GM21717 (cell line): ENCODE data around the gene PIMREG.

ENCODE experiments used
- ATAC-seq: cut with Tn5 transposase; IDR thresholded peaks from one replicate; pipeline ENCODE4 v1.9.1; 2021; ENCODE audit warnings: mild to moderate bottlenecking, moderate library complexity; ENCODE audit not compliant: unreplicated experiment

PIMREG gene, protein sequence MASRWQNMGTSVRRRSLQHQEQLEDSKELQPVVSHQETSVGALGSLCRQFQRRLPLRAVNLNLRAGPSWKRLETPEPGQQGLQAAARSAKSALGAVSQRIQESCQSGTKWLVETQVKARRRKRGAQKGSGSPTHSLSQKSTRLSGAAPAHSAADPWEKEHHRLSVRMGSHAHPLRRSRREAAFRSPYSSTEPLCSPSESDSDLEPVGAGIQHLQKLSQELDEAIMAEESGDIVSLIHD

DNA sequence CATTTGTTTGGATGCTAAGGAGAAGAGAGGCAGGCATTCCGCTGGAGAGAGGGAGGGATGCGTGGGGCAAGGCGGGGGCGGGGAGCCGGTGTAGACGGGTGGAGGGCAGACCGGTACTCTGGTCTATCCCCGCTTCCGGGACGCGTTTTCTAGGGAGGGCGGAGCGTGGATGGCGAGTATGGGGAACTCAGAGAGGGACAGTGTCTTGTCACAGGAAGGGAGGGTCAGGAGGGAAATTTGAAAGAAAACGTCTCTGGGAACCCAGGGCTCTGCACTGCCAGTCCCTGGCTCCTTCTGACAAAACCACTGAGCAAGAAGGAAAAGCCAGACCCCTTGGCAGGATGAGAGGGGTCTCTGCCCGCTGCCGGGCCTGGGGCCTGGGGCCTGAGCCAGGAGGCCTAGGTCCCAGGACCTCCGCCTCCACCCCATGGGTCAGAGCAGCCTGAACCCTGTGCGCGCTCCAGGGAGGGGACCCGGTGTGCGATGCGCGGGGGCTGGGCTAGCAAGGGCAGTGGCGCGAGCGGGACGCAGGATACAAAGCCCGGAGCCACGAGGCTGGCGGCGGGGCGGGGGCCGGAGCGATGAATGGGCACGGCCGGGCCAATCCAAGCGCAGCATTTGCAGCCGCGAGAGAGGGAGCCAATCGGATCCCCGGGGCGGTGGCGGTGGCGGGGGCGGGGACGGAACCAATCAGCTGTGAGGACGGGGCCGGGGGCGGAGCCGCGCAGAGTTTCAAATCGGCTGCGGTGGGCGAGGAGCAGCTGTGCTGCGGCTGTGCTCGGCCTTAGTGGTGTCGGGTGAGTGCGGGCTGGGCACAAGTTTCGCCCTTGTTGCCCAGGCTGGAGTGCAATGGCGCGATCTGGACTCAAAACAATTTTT is at the start of gene PIMREG:
Gene PIMREG (plus strand): TSS at position 764 of the 879 bp plus-strand sequence. CDS start 656 bp downstream, outside the sequence.
- peak; percentile 84 for ATAC-seq

DNA sequence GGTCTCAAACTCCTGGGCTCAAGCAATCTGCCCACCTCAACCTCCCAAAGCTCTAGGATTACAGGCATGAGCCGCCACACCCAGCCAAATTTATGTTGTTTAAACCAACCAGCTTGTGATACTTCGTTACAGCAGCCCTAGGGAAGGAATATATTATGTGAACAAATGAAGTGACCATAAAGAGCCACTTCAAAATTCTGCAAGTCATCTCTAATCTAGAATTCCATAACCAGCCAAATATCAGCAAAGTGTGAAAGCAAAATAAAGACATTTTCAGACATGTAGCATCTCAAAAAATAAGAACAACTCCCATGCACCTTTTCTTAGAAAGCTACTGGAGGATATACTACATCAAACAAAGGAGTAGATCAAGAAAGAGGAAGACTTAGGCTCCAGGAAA is 45.3 kb upstream of the PIMREG start:
- no peak for ATAC-seq

DNA sequence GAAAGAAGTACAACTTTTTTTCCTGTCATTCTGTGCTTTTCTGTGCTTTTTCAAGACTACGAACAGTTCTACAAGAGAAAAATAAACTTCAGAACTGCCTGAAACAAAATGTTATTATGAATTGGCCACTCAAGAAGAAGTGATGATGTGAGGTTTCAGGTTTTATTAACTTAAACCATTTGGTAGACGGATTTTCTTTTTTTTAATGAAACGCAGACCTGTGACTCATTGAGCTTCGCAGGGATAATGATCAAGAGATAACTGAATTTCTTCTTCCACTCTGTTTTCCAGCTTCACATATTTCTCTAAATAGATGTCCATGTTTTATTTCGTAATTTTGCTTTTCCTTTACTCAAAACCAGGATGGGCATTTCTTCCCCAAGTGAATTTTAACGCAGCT is 42.0 kb upstream of the PIMREG start:
- no peak for ATAC-seq

DNA sequence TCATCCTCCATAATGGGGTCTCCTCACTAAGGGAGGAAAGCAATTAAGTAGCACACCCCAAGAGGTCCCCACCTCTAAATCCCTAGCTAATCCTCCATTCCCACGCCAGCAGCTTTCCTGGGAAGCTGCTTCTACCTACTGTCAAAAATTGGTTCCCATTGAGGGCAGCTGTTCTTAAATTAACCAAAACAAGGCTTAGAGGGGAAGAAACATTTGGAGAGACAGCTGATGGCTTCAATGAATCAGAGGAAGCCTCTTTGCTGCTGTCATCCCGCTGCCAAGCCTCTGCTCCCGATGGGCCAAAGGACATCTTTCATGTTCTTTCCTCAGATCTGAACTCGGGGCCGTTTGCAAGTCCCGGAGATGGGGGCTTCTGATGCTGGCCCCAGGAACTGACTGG is 36.0 kb upstream of the PIMREG start:
- ATAC-seq, result no peak

DNA sequence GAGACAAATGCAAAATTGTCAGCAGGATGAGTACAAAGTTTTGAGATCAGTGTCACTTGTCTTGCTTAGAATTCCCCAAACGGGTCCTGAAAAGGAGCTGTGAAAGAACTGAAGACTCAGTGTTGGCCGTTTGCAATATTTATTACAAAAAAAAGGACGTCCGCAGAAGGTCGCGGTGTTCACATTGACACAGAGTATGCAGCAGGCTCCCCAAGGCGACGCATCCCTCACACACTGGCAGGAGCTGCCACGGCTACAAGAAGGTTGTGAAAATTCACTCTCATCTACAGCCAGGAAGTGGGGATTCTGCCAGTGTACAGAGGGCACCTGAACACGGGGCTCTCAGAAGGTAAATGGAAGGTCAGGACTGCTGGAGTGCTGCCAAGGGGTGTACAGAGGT is 35.5 kb upstream of the PIMREG start:
- no peak for ATAC-seq

DNA sequence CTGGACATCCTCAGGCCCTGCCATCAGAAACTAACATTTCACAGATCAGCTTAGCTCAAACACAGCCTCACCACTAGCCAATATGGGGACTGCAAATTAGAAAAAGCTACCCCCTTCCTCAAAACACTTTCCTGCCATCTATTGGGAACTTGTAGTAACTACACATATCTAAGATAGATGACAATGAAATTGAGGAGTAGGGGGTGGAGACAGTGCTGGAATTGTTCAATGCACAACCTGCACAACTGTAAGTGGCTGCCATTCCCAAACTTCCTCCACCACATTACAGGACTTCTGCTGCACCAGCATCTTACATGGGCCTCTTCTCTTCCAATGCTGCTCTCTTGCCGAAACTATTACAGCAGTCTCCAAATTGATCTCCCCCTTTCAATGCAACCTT is 31.2 kb upstream of the PIMREG start:
- no peak for ATAC-seq

DNA sequence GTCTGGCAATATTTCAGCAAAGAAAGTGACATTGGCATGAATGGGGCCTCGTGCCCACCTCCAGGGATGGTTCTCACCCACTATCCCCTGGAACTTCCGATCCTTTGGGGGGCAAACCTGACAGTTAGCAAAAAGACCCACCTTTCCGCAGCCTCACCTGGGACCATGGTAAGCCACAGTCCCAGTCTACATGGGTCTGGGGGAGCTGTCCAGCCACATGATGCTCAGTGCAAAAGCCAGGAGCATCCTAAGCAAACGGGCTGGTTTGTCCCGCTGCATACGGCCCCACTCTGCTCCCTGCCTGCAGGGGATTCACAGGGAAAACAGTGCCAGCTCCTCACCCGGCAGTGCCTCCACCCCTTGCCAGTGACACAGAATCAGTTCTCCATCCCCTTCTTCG is 28.6 kb upstream of the PIMREG start:
- ATAC-seq, result no peak

DNA sequence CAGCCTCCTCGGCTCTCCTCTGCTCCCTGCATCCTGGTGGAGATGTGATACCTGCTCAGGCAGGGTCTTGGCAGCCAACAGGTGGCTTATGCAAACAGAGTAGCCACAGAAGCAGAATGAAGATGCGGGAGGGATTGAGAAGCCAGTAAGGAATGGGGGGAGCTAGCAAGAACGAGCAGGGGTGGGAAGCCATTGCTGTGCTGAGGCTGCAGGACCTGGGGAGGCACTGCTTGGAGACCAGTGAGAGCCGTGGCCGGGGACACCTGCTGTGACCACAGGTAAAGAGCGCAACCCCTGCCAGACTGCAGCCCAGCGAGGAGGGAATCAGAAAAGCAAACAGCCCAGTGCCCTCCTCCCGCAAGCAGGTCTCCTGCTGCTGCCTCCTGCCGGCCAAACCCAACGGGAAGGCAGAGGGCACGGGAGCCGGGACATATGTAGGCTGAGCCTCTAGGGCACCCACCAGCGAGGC is 24.0 kb upstream of the PIMREG start:
- no peak for ATAC-seq

DNA sequence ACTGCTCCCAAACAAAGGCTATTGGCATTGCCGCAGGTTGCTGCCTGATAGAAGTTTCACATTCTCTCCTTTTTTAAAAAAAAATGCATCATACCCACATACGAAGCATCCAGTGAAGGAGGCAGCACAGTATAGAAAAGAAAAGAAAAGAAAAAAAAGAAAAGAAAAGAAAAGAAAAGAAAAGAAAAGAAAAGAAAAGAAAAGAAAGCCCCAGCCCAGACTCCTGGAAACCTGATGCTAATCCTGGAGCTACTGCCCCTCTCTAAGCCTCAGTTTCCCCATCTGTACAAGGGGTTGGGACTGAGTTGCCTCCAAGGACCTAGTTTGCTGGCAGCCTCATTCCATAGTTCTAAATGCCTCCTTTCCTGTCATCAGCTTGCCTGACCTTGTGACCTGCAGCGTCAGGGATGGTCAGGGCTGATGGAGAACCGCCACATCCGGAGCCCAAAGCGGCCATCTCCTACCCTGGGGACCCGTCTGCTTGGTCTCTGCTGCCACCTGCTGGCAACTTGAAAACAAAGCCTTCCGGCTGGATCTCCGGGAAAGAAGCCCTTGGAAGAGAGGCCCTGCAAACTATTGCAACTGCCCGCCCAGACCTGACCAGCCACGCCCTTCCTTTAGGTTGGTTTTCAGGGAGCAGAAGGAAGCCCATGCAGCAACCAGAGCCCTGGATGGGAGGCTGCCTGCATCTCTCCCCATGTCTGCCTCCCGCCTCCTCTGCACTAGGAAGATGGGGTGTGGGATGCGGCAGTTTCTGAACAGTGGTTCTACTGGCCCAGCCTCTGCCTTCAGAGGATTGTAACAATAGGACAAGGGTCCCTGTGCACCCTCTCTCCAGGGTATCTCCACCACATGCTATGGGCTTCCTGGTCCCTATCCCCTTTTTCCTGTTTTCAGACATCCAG is 22.3 kb upstream of the PIMREG start:
- ATAC-seq, result no peak

DNA sequence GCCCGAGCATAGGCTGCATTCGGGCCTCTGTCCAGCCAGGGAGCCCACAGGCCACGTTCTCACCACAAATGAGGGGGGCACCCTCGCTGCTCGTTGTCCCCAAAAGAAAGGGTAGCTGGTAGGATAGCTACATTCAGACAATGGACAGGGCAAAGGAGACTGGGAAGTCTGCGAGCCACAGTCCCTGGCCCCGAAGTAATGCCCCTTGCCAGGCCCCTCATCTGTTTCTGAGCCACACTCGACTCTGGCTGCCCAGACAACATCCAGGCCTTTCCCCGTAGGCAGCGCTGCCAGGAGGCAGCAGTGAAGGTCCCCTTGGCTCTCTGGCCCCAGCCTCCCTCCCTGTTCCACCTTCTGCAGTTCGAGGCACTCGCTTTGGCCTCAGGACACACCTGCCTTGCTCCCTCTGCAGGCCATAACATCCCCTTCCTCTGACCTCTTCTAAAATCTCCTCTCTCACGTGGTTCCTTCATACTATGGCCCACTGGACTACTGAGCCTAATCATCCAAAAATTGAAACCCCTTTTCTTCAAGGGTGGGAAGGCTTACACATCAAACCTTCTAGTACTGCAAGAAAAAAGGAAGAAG is 21.5 kb upstream of the PIMREG start:
- ATAC-seq, result no peak

DNA sequence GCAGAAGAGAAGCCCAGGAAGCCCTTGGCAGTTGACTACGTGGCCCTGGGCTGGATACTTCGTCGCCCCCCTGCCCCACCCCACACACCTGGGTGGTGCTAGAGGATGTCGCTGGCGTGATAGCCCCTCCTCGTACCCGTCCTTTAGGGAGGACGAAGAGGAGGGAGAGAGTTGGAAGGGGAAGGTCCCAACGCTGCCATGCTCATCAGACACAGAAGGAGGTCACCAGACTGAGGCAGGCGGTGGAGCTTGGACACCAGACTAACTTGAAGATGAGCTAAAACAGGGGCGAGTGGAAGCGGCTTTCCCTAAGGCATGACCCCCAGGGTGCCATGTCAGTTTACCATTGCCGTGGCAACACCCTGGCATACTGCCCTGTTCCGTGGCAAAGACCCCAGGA is 20.3 kb upstream of the PIMREG start:
- no peak for ATAC-seq

DNA sequence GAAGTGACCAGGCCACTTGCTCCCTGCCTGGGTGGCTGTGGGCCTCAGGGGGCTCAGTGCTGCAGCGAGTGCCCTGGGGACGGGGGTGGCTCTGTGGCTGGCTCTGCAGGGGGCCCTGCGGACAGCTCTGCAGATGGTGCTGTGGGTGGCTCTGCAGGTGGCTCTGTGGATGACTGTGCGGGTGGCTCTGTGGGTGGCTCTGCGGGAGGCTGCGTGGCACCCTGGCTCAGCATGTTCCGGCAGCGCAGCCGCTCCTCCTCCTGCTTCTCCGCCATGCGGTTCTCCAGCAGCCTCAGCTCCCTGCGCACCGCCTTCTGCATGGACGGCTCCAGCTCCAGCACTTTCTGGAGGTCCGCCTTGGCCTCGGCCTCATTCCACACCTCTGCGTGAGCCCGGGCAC is 18.8 kb upstream of the PIMREG start:
- no peak for ATAC-seq

DNA sequence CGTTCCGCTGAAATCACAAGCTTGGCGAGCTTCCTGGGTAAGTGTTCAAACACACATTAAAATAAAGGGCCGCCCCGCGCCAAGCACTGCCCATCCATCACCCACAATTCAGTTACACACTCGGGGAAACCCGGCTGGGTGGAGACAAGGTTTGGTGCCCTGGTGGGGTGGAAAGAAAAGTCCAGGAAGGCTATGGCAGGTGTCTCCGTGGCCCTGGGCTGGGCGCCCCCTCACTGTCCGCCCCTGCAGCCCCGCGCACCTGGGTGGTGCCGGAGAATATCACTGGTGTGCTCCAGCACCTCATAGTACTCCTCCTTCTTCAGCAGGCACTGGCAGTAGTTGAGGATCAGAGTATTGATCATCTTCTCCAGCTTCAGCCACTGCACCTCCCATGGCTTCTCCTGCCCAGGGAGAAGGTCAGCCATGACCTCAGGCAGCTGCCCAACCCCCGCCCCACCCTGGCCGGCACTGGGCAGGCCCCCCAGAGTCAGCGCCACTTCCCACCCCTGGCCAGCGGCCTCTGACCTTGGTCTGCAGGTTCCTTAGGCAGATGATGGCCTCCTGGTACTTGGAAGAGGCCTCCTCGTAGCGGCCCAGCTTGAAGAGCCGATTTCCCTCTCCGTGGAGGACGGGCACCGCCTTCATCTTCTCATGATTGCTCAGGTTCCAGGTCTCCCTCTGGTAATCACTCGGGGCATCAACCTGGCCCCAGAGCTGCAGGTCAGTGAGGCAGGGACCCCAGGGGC is 17.7 kb upstream of the PIMREG start:
- ATAC-seq, result no peak

DNA sequence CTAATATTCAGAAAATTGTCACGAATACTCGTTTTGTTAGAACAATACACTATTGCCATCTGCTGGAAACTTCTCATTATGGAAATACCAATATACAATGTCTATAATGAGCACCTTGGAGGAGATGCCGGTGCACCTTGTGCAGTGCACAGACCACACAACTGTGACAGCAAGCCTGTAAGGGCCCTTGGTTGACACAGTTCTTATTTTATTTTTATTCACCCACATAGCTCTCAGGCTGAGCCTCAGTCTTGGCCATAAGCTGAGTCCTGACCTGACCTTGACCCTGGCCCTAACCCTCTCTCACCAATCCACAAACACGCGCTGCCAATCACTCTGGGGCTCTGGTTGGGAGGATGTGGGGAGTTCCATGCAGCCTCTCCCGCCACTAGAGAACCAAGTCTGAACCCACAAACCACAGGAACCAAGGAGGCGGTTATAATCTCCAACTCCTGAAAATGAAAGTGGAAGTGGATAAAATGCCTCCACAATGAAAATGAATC is 16.9 kb upstream of the PIMREG start:
- ATAC-seq, result no peak

DNA sequence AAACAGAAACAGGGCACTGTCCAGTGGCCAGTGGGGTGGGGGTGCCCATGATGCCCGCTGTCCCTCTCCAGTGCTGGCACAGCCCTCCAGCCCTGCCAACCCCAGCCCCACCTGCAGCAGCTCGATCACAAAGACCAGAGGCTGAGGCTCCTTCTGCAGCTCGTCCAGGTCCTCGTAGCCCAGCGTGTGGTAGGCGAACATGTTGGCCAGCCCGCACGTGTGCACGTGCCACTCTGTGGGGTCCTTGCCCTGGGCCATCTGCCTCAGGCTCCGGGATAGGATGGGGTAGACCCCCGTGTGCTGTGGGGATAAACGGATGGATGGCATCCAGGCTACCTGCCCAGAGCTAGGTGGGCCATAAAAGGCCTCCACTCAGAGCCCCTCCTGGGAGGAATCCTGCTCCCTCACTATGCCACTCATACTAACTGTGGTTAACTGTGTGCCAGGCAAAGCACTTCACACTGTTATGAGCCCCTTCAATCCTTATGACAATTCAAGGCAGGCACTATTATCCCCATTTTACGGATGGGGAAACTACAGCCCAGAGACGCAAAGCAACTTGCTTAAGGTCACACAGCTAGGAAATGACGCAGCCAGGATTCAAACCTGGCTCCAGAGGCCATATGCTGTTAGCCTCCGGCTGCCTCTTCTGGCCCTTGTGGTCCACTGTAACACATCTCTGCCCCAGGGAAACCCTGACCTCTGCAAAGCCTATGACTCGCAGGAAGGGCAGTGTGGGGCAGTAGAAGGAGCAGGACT is 15.9 kb upstream of the PIMREG start:
- ATAC-seq, result no peak

DNA sequence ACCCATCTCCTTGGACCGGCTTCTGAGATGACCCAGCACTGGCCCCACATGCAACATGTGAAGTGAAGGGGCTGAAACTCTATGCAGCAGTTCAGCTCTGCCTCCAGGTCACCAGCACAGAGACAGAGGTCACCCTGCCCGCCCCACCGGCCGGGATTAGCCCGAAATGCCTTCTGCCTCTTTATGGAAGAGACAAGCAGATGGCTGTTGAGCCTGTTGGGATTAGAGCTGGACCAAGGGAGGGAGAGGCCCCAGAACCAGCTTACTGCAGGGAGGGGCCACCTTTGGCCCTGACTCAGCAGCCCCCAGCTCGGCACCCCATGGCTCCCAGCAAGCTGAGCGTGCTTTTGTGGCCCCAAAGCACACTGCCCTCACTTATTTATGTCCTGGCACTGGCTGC is 15.0 kb upstream of the PIMREG start:
- no peak for ATAC-seq

DNA sequence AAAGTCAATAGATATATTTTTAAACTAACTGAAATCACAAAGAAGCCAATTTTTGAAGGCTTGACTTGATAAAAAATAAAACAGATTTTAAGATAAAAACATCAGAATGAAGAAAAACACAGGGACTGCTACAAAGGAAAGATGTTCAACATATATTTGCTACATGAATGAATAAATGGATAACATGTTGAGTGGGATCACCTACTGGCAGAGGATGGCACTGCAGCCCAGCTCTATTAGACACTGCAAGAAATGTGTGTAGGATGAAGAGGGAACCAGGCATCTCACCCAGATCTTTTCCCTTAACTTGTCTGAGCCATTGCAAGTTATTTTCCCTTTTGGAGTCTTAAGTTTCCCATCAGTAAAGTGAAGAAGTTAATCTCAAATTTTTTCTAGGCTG is 13.5 kb upstream of the PIMREG start:
- no peak for ATAC-seq

DNA sequence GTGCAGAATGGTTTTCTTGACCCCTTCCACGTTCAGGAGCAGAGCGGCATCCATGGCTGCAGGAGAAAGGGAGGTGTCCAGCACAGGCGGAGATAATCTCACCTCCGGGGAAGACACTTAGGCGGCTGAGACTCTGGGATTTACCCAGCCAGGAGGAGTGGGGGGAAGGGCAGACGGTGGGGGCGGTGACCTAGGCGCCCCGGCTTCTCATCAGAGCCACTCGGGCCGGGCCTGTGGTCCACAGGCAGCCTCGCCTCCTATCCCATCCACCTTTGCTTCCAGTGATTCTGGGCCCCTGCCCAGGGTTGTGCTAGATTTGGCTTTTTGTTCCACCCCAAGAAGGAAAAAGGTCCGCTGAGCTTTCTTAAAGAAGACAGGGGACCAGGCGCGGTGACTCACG is 9.2 kb upstream of the PIMREG start, which contains the start of gene AIPL1:
Gene AIPL1 (minus strand): TSS at position 71 of the 400 bp plus-strand sequence. CDS start 17 bp downstream, at position 54.
- no peak for ATAC-seq

DNA sequence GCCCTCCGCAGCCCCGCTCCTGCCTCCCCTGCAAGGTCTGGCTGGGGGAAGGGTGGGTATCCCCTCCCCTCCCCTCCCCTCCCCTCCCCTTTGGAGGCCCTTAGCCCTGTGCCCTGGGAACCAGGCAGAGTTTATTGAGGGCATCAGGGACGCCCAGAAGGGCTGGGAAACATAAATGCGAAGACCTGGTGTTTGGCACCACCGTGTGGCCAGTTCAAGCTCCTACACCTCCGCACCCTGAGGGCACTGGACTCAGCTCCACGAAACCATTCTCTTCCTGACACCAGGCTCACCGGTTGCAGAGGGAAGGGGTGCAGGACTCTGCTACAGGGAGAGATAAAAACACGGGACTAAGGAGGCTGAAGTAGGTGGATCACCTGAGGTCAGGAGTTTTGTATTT is 8.3 kb upstream of the PIMREG start:
- no peak for ATAC-seq
